NCI-H2171 (cell line): Measurements from ENCODE around the gene MYO18A.
A peak's percentile ranks its signal among the peaks of the same experiment; 100 is the strongest.

Experiments used
- DNase-seq: peaks from one replicate; lab custom pipeline; 2025; lab: John Stamatoyannopoulos, UW

The MYO18A gene

DNA sequence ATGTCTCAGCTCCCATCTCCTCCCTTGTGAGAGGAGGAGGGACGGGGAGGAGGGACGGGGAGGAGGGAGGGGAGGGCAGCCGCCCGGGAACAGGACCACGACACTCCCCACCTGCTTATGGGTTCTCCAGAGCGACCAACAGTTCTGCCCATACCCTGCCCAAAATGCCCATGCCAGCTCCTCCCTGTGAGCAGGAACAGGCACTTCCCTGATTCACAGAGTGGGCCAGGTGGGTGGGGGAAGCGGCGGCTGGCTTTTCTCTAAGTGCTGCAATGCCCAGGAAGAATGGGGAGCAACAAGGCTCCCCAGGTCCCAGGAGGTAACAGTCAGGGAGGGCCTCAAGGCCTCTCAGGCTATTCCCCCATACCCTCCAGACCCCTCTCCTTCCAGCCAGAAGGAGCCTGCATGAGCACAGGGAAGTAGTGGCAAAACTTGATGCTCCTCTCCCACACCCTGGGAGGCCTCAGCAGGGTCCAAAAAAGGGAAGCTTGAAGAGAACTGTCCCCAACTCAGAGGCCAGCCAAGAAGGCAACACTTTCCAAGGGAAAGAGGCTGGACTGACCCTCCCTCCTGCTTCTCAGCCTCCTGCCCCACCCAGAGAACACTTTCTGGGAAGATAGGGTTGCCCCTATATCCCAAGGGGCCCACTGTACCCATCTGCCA lies 53.8 kb downstream of the MYO18A start:
- DNase-seq, result peak; percentile 34

DNA sequence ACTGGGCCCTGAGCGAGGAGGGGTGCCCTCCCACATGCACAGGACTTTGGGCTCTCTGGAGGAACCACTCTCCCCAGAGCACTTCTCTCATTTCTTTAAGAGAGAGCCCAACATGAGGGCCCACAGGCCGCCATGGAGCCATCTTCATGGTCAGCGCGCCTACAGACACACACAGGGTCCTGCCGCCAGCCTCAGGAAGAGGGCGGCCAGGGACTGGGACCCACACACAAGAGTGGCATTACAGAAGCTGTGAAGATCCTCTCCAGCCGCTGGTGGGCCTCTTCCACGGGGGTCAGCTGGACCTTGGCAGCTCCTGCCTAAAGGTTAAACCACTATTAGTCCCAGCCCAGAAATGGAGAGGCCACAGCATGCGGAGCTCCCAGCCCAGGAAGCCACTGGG lies 54.5 kb downstream of the MYO18A start:
- no peak for DNase-seq

DNA sequence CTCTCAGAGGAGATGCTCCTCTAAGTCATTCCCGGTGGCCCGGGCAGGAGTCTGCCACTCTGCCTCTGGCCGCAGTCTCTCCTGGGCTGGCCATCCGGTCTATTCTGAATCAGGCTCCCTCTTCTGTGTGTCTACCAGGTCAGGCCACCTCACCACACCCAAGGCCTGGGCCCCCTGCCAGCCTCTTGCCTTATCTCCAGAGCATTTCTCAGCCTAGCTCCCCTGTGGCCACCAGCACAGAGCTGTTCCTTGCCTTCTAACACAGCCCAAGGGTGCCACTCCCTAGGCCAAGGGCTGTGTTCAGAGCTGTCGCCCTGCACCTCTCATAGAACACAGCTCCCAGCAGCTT lies 55.3 kb downstream of the MYO18A start:
- no peak for DNase-seq

DNA sequence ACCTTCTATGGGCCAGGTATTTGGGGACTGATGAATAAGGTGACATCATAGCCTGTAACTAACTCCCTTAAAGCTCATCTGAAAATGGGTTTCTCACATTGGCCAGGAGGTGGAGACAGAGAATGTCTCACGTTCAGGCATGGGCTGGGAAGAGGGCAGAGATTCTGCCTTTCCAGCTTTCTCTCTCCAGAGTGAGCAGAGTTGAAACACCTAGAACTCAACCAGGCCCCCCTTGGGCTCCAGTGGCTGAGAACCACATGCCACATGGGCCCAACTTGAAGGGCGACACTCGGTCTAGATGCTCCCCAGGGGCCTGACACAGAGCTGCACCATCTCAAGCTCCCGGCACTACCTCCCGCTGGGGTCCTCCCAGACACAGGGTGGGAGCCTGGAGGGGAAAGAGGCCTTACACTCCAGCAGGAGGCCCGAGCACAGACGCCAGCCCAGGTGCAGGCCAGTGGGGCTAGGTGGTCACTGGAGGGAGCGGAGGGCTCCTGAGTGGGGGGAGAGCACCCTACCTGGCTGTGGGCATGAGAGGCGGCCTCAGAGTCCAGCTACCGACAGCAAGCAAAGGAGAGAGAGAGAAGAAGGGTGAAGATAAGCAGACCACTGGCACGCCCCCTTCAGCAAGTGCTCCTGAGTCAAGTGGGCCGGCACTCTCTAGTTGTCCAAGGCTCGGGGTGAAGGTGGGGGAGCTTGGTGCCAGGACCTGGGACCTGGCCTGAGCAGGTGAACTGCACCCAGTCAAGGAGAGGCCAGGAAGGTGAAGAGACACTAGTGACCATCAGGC lies 55.9 kb downstream of the MYO18A start:
- DNase-seq, result peak; percentile 64

DNA sequence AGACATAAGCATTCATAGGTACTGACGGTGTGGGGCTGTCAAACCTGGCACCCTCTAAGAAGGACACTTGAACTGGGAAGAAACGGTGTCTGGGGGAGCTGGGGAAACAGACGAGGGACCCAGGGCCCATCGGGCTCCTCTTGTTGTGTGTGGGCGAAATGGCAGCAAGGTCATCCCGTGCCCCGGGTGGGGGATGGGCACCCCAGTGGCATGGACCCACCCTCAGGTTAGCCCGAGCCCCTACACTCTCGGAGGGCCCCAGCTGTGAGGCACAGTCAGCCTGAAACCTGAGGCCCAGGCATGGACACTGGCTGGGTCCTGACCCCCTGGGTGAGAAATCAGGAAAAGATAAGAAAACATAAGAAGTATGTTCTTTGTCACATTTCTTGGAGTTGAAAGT lies 57.1 kb downstream of the MYO18A start:
- DNase-seq, result no peak

DNA sequence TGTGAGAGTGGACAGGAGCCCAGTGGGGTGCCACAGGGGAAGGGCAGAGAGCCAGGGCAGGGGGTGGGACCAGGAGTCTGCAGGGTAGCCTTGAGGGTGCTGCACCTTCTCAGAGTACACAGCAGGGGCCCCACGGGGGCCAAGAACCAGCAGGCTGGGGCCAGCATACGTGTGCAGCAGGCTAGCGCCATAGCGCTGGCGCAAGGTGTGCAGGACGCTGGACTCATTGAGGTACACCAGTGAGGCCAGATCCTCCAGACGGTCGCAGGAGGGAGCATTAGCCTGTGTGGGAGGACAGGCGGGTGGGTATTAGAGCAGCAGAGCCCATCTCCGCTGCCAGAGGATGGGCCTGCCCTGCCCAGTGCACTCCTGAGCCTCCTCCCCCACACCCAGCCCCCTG lies 58.8 kb downstream of the MYO18A start:
- no peak for DNase-seq

DNA sequence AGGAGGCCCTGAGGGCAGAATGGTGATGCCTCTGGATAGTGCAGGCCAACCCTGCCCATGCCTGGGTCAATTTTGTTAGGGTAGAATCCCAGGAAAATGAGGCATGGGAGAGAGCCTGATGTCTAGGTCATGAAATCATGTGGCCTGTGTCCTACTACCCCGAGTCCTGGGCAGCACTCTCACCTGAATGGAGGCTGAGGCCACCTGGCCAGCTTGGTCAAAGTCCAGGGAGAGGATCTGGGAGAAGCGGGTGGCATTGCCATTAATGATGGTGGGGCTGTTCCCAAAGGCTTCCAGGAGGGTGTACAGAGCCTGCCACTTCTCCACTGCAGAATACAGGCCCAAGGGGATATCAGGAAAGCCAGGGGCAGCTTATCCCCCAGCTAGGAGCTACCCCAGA lies 59.8 kb downstream of the MYO18A start:
- no peak for DNase-seq

DNA sequence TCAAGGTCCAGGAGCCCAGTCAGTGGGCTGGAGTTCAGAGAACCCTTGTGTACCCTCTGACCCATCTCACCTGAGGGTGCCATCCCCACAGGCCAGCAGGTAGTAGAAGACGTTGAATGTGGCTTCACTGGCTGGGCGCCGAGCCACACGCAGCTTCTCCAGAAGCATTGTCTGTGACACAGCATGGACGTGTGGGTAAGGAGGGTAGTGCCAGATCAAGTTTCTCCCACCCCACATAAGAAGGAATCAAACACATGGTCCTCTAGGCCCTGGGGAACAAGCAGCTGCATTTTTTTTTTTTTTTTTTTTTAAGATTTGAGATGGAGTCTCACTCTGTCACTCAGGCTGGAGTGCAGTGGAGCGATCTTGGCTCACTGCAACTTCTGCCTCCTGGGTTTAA lies 60.9 kb downstream of the MYO18A start:
- DNase-seq, result peak; percentile 54

DNA sequence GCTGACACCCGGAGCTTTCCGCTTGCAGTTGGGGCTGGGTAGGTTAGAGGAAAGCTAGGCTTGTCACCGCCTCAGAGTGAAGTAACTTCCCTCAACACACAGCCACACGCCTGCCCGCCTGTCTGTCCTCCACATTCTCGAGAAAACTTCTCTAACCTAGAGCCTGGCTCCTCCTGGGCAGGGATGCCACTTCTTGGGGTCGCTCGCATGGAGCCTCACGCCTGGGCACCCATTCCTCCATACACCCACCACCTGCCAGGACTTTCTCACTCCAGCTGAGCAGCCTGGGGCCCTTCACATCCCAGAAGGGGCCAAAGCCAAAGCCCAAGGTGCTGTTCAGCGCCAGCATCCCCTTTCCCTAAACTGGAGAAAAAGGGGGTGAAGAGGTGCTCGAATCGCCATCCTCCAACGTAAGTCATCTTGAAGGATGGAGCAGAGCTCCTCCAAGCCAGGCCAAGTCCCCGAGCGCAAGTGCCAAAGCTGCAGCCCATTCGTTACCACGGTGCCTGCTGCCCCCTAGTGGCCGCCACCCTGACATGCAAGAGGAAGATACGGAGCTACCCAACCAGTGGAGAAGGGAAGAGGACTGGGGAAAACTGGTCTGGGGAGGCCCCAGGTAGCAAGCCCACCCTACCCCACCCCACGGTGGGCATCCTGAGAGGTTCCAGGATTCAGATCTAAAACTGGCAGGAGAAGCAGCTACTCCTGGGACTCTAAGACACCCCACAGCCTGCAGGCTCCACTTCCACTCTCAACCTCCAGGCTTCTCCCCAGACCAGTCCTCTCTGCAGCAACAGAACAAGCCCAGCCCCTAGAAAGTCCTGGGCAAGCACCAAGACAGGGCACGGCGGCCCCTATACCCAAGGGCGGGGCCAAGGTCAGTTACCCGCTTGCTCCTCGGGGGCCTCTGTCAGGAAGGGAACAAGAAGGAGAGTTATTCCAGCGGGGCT lies 63.1 kb downstream of the MYO18A start:
- peak; percentile 44 for DNase-seq

DNA sequence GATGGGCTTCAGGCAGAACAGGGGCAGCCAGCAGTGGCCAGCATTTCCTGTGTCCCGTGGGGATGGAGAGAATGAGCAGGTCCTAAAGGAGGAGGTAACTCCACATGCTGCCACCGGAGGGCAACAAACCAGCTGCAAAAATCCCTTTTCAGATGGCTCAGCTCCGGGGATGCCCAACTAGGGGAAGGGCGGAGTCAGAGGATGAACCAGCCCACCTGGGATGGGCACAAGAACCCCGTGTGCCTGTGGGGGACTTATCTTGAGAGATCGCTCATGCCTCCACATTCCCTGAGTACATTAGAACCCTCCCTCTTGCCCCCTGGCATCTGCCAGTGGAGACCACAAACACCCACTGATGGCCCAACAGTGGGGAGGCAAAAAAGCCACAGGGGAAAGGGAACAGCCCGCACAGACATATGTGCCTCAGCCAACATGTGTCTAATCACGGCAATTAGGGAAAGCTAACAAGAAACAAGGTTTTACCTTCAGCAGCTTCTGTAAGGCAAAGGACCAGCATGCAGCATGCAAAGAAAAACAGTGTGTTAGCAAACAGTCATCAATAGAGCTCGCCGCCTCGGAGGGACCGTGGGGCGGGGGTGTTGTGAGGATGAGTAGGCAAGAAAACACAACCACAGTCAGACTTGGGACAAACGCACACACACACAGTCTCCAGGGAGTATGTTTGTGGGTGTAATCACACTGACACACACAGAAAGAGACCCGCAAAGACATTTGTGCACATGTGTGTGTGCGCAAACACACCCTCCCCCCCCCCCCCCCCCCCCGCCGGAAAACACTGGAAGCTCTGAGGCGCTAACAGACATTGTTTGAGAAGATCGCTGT lies 64.0 kb downstream of the MYO18A start:
- DNase-seq, result peak; percentile 83

DNA sequence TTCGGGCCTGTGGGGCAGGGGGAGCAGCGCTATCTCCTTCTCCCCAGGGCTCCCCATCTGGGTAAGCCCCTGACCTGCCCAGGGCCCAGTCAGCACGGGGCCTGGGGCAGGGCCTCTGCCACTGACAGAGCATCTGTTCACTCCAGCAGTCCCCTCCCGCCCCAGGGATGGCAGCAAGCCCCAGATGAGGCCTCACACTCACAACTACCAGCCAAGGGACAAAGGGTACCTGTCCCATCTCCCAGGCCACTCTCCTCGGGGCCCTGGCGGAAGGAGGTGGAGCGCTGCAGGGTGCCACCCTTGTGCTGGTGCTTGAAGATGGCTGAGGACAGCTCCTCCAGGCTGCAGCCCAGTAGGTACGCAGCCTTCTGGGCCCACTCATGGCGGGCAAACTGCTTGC lies 64.8 kb downstream of the MYO18A start:
- DNase-seq, result no peak

DNA sequence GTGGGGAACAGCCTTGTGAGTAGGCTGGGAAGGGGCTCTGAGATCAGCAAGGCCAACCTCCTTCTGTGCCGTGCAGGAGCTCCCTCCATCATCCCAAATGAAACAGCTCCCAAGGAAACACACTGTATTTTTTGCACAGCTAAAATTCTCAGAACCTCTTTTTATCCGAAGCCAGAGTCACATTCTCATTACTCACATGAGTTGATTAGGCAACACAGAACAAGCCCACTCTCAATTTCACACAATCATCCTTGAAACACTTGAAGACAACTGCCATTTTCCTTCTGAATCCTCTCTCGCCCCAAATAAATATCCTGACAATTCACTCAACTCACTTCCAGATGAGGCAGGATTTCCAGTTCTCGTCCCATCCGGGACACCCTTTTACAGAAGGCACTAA lies 66.1 kb downstream of the MYO18A start:
- DNase-seq, result no peak

DNA sequence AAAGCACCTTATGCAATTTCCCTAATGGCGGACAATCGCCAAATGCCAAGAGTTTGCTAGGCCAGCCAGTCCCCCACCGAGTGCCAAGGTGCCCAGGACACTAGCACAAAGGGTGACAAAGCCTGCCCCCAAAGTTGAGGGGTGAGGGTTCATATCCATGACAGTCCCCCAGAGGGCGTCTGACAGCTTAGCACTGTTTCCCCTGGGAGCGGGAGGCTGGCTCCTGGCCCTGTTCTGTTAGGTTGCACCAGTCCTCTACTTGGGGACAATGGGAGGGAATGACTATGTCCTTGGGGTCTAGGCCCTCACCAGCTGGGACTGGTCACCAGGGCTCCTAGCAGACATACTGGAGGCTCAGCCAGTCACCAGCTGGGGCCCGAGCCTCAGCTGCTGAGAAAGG lies 66.9 kb downstream of the MYO18A start:
- peak; percentile 22 for DNase-seq

DNA sequence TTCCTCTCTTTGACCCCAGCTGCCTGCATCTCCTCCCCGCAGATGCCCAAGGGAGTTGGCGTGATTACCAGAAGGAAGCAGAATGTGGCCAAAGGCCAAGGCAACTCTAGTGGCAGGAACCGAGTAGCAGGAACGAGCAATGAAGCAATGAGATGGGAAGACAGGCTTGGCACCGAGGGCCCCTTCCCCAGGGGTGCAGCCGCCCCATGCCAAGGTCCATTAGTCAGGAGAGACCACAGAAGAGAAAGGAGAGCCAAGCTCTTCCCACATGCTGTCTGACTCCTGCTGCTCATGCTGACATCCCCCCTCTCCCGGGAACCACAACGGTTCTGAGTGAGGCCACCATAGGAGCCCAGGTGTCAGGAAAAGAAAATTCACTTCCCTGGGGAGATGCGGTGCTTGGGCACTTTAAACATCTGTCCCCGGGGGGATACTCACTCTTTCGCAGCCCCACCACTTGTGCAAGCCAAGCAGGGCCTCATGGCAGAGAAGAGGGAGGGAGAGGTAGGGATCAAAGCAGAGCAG lies 67.4 kb downstream of the MYO18A start:
- DNase-seq, result peak; percentile 68

DNA sequence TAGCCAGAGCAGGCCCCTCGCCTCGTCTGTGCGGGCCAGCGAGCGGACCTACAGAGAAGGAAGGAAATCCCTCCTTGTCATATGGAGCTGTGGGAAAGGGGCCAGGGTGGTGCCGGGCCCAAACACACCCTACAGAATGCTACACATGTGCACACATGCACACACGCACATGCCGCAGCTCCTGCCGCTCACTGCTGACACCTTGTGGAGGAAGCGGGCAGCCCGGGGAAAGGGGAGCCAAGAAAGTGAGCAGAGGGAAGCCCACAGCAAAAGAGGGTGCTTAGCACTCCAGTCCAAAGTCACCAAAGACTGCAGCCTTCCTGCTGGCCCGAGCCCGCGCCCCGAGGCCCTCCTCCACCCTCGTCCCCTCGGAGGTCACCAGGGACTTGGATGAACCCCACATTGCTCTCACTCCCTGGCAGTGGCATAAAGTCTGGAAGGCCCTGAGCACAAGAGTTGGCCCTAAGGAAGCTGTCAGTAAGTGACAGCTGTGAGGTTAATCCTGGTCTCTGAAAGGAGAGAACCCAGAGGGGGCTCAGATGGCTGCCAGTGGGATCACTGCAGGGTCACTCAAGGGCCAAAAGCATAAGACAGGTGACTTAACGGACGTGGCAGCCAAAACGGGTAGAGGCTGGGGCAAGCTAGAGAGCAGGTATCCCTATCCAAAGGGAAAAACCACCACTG lies 68.2 kb downstream of the MYO18A start:
- peak; percentile 25 for DNase-seq

DNA sequence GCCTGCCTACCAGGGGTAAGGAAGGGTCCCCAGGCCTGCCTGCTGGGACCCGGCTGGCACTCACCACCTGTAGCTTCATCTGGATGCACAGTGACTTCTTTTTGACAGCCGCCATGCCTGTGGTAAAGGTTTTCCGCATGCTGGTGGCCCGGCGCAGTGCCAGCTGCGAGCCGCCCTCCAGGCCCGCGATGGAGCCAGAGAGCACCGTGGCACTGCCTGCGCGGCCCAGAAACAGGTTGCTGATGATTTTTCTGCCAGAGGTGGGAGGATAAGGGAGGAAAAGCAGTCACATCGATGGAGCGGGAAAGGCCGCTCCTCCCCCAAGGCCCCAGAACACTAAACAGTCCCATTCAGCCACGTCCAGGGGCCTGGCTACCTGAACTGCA lies 69.8 kb downstream of the MYO18A start:
- no peak for DNase-seq

DNA sequence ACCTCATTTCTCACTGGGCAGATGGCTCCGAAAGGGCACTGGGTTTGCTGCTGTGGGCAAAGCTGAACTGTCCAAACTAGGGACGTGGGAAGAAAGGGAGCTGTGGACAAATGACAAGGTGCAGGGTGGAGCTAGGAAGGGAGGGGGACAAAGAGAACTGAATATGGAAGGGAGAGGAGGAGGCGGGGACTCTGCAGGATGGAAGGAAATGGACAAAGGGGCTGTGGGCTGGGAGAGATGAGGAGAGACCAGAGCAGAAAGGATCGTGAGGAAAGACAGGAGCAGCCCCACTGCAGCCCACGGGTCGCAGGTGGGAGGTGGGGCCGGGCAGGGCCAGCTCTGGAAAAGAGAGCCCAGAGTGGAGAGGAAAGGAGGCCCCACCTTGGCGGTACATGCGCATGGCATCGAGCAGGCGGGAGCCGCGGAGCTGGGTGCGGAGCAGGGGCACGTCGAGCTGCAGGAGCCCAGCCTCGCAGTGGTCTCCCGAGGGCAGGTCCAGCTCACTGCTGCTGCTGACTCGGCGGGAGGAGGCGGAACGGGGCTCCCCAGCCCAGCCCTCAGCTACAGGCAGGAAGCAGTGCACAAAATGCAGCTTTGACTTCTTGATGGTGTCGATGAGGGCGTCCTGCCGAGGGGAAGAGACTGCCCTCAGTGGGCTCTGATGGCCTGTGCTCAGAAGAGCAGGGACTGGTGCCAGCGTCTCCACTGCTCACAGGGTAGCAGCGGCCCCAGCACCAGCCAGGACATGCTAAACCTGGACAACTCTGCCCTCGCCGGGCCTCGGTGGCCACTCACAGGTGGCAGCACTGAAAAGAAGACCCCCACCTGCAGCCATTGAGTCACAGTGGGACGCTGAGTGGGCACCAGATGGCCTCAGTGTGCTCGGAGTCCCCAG lies 70.5 kb downstream of the MYO18A start:
- no peak for DNase-seq

DNA sequence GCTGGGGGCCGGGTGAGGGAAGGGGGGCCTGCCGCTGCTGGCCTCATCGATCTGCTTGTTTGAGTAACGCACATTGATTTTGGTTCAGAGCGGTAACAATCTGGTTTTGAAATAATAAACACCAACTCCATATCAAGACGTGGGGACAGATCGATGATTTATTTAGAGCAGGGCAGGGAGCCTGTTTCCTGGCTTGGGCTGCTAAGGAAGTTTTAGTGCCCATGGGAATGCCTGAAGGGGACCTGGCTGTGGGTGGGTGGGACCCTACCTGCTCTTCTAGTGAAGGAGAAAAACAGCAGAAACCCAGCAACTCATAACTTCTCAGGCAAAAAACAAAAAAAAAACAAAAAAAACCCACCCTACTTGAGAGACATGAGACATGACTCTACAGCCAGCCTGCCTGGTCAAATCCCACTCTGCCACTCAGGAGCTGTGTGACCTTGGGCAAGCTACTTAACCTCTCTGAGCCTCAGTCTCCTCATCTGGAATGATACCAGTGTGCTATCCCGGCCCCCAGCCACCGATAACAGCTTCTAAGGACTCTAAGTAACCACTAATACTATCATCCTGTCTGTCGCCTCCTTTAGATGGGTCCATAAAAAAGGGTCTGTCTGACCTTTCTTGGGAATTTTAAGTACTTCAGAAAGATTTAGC lies 71.2 kb downstream of the MYO18A start:
- DNase-seq, result no peak
